Glutamatergic neuron (in vitro differentiated cells): ENCODE measurements around the gene IL21R. TPM values are rescaled to one million over a fixed set of nuclear protein-coding genes. Genes with fewer than 3 reads are reported as not detected.

Experiments used
- DNase-seq: peaks from one replicate; pipeline ENCODE4 v3.0.0; 2022
- H3K27ac Mint-ChIP-seq: one replicate; pipeline ENCODE4 v1.8.0; 2020; ENCODE audit warnings: mild to moderate bottlenecking, mixed read lengths, inconsistent platforms; ENCODE audit not compliant: unreplicated experiment
- H3K27me3 Mint-ChIP-seq: one replicate; pipeline ENCODE4 v1.8.0; 2020; ENCODE audit warnings: mild to moderate bottlenecking, moderate library complexity, mixed read lengths, inconsistent platforms; ENCODE audit not compliant: unreplicated experiment
- H3K36me3 Mint-ChIP-seq: one replicate; pipeline ENCODE4 v1.8.0; 2020; ENCODE audit warnings: mild to moderate bottlenecking, mixed read lengths, inconsistent platforms; ENCODE audit not compliant: unreplicated experiment
- H3K4me1 Mint-ChIP-seq: one replicate; pipeline ENCODE4 v1.8.0; 2020; ENCODE audit warnings: mild to moderate bottlenecking, low read depth, mixed read lengths, inconsistent platforms; ENCODE audit not compliant: unreplicated experiment
- H3K4me3 Mint-ChIP-seq: one replicate; pipeline ENCODE4 v1.8.0; 2020; ENCODE audit warnings: mild to moderate bottlenecking, mixed read lengths, inconsistent platforms; ENCODE audit not compliant: unreplicated experiment
- H3K9me3 Mint-ChIP-seq: one replicate; pipeline ENCODE4 v1.8.0; 2020; ENCODE audit warnings: mild to moderate bottlenecking, moderate library complexity, mixed read lengths, inconsistent platforms; ENCODE audit not compliant: unreplicated experiment
- CTCF ChIP-seq: fragments of 200-600 bp; sonication (generic); IDR thresholded peaks from one replicate; pipeline ENCODE4 v1.5.0; 2021; ENCODE audit not compliant: partially characterized antibody, unreplicated experiment
- total RNA-seq: library from RNA; stranded (reverse); fragmentation: NEBNext Ultra II Directional; extraction: Animal tissue kit (Norgen Biotek cat#: 25700); gene quantifications from one replicate; pipeline ENCODE4 v1.2.1, GENCODE V29; 2021; ENCODE audit not compliant: unreplicated experiment

IL21R gene
- total RNA-seq, 1 donor from 2014 or later: 0.86 TPM

- peaks cover 13% of the 10 kb centered on the region for H3K27me3 Mint-ChIP-seq
- TF ChIP-seq CTCF: no peak
- peaks cover 3% of the 10 kb centered on the region for H3K9me3 Mint-ChIP-seq
- no peak overlapping the region for H3K4me3 Mint-ChIP-seq
- DNase-seq: no peak
- peaks cover 3% of the 10 kb centered on the region for H3K36me3 Mint-ChIP-seq
- no peak overlapping the region for H3K27ac Mint-ChIP-seq
- no peaks in the 10 kb centered on the region for H3K4me1 Mint-ChIP-seq
Measured at GRCh38 chr16:27428026-27428785, 26.2 kb downstream of the IL21R start.

GRCh38 chr16:27429330-27429871 is 27.4 kb downstream of the IL21R start:
- H3K9me3 Mint-ChIP-seq: peaks cover 2% of the 10 kb centered on the region
- peaks cover 3% of the 10 kb centered on the region for H3K36me3 Mint-ChIP-seq
- no peaks in the 10 kb centered on the region for H3K4me1 Mint-ChIP-seq
- DNase-seq: no peak
- no peak overlapping the region for H3K27ac Mint-ChIP-seq
- H3K27me3 Mint-ChIP-seq: peaks cover 10% of the 10 kb centered on the region
- TF ChIP-seq CTCF: no peak
- H3K4me3 Mint-ChIP-seq: no peak overlapping the region

DNA sequence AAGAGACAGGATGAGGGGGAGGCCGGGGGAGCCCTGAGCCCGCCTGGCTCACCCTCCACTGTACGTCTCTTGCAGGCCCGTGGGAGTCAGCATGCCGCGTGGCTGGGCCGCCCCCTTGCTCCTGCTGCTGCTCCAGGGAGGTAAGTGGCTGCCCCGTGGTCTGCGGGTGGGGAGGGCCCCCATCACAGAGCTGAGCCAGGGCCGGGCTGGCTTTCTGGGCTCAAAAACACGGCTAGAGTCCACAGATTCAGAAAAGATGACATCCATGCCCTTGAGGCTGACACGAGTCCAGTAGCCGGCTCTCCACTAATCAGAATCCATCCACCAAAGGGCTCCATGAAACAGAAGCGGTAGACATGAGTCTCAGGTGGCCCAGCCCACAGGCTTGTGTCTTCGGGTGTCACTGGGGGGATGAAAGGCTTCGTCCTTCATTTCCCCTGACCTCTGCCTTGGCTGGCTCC is 28.0 kb downstream of the IL21R start:
- no peak for TF ChIP-seq CTCF
- Mint-ChIP-seq H3K9me3 (peaks cover 1% of the 10 kb centered on the region), H3K36me3 (peaks cover 2% of the 10 kb centered on the region), H3K27me3 (peaks cover 7% of the 10 kb centered on the region), H3K4me1 (no peaks in the 10 kb centered on the region), H3K4me3 (no peak overlapping the region), H3K27ac (no peak overlapping the region)
- peak; percentile 4 for DNase-seq

DNA sequence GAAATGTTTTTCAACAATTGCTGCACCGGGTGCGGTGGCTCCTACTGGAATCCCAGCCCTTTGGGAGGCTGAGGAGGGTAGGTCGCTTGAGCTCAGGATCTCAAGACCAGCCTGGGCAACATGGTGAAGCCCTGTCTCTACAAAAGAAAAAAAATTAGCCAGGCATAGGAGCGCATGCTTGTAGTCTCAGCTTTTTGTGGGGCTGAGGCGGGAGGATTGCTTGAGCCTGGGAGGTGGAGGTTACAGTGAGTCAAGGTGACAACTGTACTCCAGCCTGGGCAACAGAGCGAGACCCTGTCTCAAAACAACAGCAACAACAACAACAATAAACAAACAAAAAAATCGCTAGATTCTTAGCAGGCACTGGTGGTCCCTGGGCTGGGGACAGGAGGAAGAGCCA is 28.5 kb downstream of the IL21R start:
- Mint-ChIP-seq H3K4me1 (no peaks in the 10 kb centered on the region), H3K9me3 (peaks cover 1% of the 10 kb centered on the region), H3K27ac (no peak overlapping the region), H3K27me3 (peaks cover 6% of the 10 kb centered on the region), H3K36me3 (no peaks in the 10 kb centered on the region), H3K4me3 (no peak overlapping the region)
- peak; percentile 5 for DNase-seq
- no peak for TF ChIP-seq CTCF

DNA sequence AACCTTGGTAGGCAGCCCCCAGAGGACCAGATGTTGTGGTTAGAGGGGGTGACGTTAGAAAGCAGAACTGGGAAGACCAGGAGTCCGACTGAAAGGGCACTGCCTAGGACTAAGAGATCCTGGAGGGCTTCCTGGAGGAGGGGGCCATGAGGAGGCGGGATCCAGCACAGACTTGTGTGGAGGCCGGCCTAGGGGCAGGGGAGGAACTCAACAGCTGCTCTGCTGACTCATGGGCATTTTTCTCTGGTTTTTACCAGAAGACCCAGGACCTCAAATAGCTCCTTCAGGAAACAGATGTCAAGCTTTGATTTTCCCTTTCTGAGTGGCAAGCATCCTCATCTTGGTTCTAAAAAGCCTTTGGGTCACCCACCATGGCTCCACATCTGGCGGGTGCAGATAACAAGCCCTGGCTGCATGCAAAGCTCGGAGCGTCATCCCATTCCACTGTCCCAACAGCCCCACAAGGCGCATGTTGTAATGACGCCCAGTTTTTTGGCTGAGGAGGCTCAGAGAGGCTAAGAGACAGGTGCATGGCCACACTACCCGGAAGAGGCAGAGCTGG is 29.0 kb downstream of the IL21R start:
- Mint-ChIP-seq H3K27me3 (peaks cover 6% of the 10 kb centered on the region), H3K4me1 (no peaks in the 10 kb centered on the region), H3K36me3 (no peaks in the 10 kb centered on the region), H3K4me3 (no peak overlapping the region), H3K27ac (no peak overlapping the region), H3K9me3 (peaks cover 1% of the 10 kb centered on the region)
- peak; percentile 10 for DNase-seq
- TF ChIP-seq CTCF: no peak
